ENCODE results near the gene KRTAP5-5. TPM values are rescaled to one million over a fixed set of nuclear protein-coding genes. Genes with fewer than 3 reads are reported as not detected.

The KRTAP5-5 gene
- total and polyA plus RNA-seq, 4 donors, result not detected

DNA sequence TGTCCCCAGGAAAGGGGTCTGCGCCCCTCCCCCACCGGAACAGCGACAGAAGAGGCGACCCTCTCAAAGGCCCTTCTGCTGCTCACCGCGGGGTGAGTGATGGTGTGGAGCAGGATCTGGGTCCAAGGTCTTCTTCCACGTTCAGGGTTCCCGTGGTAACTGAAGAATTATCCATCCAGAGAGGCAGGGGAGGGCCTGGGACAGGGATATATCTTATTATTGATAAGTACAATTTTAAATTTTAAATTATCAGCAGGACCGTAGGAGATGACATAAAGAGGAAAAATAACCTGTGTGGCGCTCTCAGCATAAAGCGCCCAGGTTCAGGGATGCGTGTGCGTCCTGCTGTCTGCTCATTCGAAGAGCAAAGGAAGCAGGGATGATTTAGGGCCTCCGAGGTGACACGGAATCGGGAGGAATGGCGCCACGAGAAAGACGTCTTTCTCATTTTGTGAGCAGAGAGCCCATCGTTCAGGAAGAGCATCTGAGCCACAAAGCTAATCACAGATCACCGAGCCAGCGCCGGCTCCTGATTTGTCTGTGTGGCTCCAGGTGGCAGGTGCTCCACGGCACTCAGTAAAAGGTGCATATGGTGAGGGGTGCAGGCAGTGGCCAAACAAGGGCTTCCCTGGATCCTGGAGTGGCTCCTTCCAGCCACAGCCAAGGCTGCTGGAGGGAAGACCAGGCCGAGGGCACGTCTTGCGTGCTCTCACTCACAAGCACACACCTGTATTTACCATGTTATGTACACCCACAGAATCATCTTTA is 19.3 kb downstream of the KRTAP5-5 start (continued):
- TF ChIP-seq ZBTB33 (IDR thresholded peaks at IDR 0.05), result no peak

DNA sequence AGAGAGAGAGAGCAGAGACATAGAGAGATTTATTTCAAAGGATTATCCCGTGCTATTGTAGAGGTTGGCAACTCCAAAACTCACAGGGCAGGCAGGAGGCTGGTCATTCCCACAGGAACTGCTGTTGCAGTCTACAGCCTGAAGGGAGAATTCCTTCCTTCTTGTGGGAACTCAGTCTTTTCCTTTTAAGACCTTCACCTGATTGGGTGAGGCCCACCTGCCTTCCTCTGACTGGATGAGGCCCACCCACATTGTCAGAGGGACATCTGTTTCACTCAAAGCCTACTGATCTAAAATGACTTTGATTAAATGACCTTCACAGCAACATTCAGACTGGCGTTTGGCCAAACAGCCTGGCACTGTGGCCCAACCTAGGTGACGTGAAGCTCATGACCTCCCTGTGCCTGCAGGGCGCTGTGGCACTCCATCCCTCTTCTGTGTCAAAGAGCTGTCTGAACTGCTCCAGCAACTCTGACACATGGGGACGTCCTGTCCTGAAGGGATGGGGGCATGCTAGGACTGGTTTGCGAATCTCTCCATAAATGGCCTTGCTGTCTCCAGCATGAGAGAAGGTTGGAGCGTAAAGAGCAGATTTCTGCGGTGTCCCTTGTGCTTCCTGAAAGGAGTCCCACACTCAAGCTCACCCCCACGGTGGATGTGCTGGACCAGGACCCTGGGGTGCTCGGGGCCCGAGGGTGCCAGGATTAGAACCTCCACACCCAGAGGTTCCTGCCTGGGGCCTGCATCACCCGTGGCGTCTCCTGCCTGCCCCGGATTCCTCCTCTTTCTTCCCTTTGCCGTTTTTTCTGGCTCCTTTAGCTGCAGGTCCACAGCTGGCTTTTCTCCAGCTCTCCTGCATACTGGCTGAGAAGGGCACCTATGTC is 20.7 kb downstream of the KRTAP5-5 start:
- no peak for DNase-seq (ENCODE audit: low spot score)
- Histone ChIP-seq H3K27me3 (ENCODE audit: control insufficient read depth in 4 of 4, insufficient read depth in 4 of 4, low read length in 3 of 4) (no peaks in the 10 kb centered on the region), H3K4me3 (ENCODE audit: low read depth in 1 of 3, low read length in 3 of 3) (no peak overlapping the region), H3K4me1 (ENCODE audit: control insufficient read depth in 4 of 4, insufficient read depth in 4 of 4, low read length in 3 of 4) (peaks cover 17 to 37% (median 29%) of the 10 kb centered on the region in 4 donors), H3K27ac (ENCODE audit: low read depth in 1 of 2, low read length in 2 of 2) (no peak overlapping the region), H3K36me3 (ENCODE audit: control insufficient read depth in 4 of 4, insufficient read depth in 3 of 4, low read depth in 1 of 4, low read length in 3 of 4) (no peaks in the 10 kb centered on the region), H3K9ac (ENCODE audit: low read depth in 1 of 2, low read length in 2 of 2) (no peak overlapping the region), H3K9me3 (ENCODE audit: control insufficient read depth in 4 of 4, low read length in 3 of 4) (no peaks in the 10 kb centered on the region)
- WGBS, result 74% methylated on average over 15 of the region's 15 CpGs
- TF ChIP-seq JUND (IDR thresholded peaks at IDR 0.05) (no peak), RXRA (IDR thresholded peaks at IDR 0.05) (peak in 1 of 2 donors; percentile 48), SP1 (IDR thresholded peaks at IDR 0.05) (peak; percentile 33)

DNA sequence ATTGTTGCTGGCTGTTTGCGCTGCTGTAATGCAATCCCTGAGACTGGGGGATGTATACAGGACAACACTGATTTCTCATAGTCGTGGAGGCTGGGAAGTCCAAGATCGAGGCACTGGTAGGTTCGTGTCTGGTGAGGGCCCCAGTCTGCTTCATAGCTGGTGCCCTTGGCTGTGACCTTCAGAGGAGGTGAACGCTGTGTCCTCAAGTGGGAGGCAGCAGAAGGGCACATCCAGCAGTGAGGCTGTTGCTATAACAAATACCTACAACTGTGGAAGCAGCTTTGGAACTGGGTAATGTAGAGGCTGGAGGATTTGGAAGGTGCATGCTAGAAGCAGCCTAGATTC is 21.3 kb downstream of the KRTAP5-5 start:
- Histone ChIP-seq H3K4me1 (ENCODE audit: control insufficient read depth in 4 of 4, insufficient read depth in 4 of 4, low read length in 3 of 4) (peaks cover 22 to 43% (median 35%) of the 10 kb centered on the region in 4 donors), H3K9ac (ENCODE audit: low read depth in 1 of 2, low read length in 2 of 2) (no peak overlapping the region), H3K4me3 (ENCODE audit: low read depth in 1 of 3, low read length in 3 of 3) (no peak overlapping the region), H3K36me3 (ENCODE audit: control insufficient read depth in 4 of 4, insufficient read depth in 3 of 4, low read depth in 1 of 4, low read length in 3 of 4) (no peaks in the 10 kb centered on the region), H3K27me3 (ENCODE audit: control insufficient read depth in 4 of 4, insufficient read depth in 4 of 4, low read length in 3 of 4) (no peaks in the 10 kb centered on the region), H3K9me3 (ENCODE audit: control insufficient read depth in 4 of 4, low read length in 3 of 4) (no peaks in the 10 kb centered on the region), H3K27ac (ENCODE audit: low read depth in 1 of 2, low read length in 2 of 2) (no peak overlapping the region)
- TF ChIP-seq HNF4G (IDR thresholded peaks at IDR 0.05), result no peak
- no peak for TF ChIP-seq RAD21 (IDR thresholded peaks at IDR 0.05)
- no peak for TF ChIP-seq SP1 (IDR thresholded peaks at IDR 0.05)
- no peak for TF ChIP-seq ZBTB33 (IDR thresholded peaks at IDR 0.05)
- no peak for TF ChIP-seq HNF4A (conservative IDR thresholded peaks at IDR 0.05)
- TF ChIP-seq, protein P1, sequence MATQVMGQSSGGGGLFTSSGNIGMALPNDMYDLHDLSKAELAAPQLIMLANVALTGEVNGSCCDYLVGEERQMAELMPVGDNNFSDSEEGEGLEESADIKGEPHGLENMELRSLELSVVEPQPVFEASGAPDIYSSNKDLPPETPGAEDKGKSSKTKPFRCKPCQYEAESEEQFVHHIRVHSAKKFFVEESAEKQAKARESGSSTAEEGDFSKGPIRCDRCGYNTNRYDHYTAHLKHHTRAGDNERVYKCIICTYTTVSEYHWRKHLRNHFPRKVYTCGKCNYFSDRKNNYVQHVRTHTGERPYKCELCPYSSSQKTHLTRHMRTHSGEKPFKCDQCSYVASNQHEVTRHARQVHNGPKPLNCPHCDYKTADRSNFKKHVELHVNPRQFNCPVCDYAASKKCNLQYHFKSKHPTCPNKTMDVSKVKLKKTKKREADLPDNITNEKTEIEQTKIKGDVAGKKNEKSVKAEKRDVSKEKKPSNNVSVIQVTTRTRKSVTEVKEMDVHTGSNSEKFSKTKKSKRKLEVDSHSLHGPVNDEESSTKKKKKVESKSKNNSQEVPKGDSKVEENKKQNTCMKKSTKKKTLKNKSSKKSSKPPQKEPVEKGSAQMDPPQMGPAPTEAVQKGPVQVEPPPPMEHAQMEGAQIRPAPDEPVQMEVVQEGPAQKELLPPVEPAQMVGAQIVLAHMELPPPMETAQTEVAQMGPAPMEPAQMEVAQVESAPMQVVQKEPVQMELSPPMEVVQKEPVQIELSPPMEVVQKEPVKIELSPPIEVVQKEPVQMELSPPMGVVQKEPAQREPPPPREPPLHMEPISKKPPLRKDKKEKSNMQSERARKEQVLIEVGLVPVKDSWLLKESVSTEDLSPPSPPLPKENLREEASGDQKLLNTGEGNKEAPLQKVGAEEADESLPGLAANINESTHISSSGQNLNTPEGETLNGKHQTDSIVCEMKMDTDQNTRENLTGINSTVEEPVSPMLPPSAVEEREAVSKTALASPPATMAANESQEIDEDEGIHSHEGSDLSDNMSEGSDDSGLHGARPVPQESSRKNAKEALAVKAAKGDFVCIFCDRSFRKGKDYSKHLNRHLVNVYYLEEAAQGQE (IDR thresholded peaks at IDR 0.05), result no peak
- no peak for TF ChIP-seq GABPA (IDR thresholded peaks at IDR 0.05 in 1 of 2, conservative IDR thresholded peaks at IDR 0.05 in 1 of 2)
- no peak for TF ChIP-seq TAF1 (conservative IDR thresholded peaks at IDR 0.05)
- TF ChIP-seq JUND (IDR thresholded peaks at IDR 0.05), result no peak
- no peak for TF ChIP-seq YY1 (IDR thresholded peaks at IDR 0.05)
- no peak for TF ChIP-seq NR2F2 (IDR thresholded peaks at IDR 0.05)
- no peak for TF ChIP-seq FOXA2 (IDR thresholded peaks at IDR 0.05)
- TF ChIP-seq CTCF (IDR thresholded peaks at IDR 0.05; ENCODE audit: low read depth, low read length, missing input control), result no peak
- TF ChIP-seq MAX (IDR thresholded peaks at IDR 0.05), result no peak
- no peak for TF ChIP-seq EGR1 (IDR thresholded peaks at IDR 0.05; ENCODE audit: low read depth in 2 of 2)
- no peak for TF ChIP-seq FOXA1 (IDR thresholded peaks at IDR 0.05)
- no peak for TF ChIP-seq ATF3 (IDR thresholded peaks at IDR 0.05)
- no peak for TF ChIP-seq RXRA (IDR thresholded peaks at IDR 0.05)
- 77% methylated on average over 5 of the region's 5 CpGs for WGBS
- no peak for DNase-seq (ENCODE audit: low spot score)
